Measurements from ENCODE around the gene NAB2.

Gene NAB2

DNA sequence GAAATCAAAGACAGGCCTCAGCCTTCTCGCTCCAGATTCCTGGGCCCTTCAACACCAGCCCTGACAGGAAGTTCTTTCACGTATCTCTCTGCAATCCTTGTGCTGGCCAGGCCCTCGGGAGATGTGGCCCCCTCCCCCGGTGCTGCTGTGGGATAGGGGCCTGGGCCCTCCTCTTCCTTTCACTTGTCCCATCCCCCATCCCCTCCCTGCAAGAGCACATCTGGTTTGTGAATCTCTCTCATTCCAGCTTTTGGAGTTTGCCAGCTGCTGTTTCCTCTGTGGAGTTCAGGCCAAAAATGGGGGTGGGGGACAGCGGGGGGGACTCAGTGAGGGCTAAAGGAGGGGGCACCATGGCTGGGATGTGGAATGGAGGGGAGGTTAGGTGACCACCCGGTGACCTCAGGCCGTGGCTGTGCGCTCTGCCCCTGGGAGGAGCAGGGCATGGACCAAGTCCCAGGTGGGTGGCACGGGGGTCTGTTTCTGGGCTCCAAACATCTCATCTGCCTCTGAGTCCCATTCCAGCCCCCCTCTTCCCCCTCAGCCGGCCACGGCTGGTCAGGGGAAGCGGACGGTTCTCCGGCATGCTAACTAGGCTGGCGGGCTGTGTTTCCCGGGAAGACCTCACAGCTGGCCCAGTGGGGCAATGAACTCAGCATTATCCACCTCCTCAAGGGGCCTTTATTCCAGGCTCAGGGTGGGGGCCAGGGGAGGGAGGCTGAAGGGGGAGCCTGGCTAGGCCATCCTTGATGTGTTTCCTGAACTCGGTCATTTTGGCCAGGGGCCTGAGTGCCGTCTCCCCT lies 46.8 kb downstream of the NAB2 start:
- DNase-seq: no peak

DNA sequence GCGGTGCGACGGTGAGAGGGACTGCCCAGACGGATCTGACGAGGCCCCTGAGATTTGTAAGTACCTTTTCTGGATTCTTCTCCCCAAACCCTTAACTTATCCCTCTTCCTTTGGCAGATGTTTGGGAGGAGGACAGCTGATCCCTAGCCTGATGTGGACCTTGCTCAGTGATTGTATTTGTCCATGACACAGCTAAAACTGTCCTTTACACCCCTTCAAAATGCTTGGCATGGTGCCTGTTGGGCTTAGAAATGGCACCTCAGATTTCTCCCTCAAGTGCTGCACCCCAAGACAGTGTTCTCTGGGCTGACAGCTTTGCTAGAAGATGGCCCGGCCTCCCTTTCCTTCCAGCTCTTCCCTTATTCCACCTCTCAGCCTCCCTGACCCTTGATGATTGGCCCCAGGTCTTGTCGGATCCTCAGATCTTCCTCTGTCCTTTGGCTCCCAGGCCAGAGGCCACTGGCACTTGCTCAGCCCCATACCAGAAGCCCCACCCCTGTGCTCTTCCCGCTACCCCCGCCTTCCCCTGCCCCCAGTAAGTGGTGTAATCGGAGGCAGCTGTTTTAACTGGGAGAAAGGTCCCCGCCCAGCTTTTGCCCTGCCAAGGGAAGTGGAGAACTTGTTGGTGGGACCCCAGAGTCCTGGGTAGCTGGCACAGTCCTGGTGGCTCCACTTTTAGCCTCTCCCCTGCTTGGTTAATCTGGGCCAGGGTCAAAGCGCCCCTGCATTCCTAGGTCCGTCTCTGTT lies 49.8 kb downstream of the NAB2 start:
- DNase-seq: peak; percentile 69

DNA sequence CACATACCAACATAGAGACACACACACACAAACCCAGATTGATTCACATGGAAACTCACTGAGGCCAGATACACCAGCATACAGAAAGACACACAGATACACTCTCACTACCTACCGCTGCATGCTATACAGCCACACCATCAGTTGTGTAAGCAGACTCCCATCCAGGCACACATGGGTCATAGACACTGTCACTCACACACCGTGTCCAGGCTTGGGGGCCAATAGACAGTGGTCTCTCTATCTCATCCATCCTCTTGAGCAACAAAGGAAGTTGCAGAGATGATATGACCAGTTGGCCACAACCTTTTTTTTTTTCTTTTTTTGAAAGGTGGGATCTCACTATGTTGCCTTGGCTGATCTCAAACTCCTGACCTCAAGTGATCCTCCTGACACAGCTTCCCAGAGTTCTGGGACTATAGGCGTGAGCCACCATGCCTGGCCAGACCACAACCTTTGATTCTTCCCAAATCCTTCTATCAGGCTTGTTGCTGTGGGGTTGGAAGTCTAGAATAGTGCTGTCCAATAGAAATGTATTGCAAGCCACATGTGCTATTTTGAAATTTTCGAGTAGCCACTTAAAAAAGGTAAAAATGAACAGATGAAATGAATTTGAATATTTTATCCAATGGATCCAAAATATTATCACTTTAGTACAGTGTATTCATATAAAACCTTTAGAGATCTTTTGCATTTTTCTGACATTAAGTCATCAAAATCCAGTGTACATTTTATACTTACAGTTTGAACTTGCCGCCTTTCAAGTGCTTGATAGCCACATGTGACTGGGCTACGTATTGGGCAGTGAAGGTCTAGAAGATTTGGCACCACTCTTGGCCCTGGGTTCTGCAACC lies 51.1 kb downstream of the NAB2 start:
- peak; percentile 84 for DNase-seq

DNA sequence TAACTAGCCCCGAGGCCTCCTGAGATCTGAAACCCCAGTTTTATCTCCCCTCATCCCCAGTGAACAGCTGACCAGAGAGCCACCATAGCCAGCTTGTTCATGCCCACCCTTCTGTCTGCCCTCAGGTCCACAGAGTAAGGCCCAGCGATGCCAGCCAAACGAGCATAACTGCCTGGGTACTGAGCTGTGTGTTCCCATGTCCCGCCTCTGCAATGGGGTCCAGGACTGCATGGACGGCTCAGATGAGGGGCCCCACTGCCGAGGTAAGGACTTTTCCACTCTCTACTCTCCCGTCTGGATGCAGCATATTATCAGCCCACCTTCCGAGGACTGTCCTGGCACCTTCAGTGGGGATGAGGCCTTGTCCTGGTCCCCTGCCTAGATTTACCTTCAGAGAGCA lies 52.3 kb downstream of the NAB2 start:
- DNase-seq: no peak

DNA sequence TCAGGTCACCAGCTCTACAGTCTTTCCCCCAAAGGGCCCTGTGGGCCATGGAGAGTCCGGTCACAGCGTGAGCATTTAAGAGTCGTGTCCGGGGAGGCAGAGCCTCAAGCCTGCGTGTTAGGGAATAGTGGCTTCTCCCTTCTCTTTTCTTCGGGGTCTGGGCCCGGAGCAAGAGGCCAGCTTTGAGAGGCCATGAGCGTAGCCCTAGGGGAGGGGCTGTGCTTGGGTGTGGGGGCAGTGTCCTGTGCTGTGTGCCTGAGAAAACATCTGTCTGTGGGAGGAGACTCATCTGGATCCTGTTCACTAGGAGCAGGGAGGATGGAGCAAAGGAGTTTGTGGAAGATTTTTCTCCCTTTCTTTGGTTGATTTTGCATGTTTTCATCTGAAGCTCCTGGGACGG lies 53.2 kb downstream of the NAB2 start:
- no peak for DNase-seq

DNA sequence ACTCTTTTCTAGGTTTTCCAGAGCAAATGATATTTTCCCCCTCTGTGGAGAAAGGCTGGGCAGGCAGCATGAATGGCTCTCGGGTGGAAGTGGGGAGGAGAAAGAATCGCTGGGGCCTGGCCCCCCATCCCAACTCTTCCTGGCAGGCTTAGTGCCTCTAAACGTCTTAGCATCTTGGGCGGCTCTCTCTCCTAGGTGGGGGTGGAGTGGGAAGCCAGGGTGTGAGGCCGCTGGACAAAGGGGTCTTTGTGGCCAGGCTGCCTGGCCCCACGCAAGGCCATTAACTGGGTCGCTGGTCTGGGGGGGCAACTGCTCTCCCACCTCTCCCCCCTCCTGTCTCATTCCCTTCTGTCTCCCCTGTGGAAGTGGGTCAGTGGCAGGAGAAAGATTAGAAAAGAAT lies 53.8 kb downstream of the NAB2 start:
- no peak for DNase-seq

DNA sequence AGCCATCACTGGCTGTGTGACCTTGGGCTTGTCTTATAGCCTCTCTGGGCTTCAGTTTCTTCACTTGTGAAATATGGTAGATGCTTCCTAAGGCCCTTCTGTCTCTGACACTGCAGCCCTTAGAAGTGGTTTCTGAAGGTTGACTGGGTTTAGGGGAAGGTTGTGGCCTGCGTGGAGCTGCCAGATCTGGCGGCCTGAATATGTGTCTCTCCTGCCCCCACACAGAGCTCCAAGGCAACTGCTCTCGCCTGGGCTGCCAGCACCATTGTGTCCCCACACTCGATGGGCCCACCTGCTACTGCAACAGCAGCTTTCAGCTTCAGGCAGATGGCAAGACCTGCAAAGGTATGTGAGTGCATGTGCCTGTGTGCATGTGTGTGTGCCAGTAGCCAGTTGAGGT lies 54.5 kb downstream of the NAB2 start:
- no peak for DNase-seq

Data from MV-4-11 (cell line).